Sigmoid colon (tissue), 4 donors: ENCODE results near the gene ATXN1.

Experiments used
- EP300 ChIP-seq, 4 donors: sonication (generic); formaldehyde crosslinking; IDR thresholded peaks; one replicate each; pipeline ENCODE4 v1.6.1; 2017; ENCODE audit warnings: antibody characterized with exemption in 4 of 4
- POLR2AphosphoS5 ChIP-seq, 4 donors: sonication (generic); formaldehyde crosslinking; IDR thresholded peaks; one replicate each; pipeline ENCODE4 v1.6.1; 2017; ENCODE audit warnings: antibody characterized with exemption in 4 of 4
- TF ChIP-seq, protein P1 (sequence below), 4 experiments: fragments of 450-650 bp in 3 of 4; fragments of 200-600 bp in 1 of 4; IDR thresholded peaks; one replicate each; pipeline ENCODE4 v1.5.1; 2016 to 2019; ENCODE audit warnings: antibody characterized with exemption in 4 of 4, mild to moderate bottlenecking in 3 of 4, moderate library complexity in 2 of 4

DNA sequence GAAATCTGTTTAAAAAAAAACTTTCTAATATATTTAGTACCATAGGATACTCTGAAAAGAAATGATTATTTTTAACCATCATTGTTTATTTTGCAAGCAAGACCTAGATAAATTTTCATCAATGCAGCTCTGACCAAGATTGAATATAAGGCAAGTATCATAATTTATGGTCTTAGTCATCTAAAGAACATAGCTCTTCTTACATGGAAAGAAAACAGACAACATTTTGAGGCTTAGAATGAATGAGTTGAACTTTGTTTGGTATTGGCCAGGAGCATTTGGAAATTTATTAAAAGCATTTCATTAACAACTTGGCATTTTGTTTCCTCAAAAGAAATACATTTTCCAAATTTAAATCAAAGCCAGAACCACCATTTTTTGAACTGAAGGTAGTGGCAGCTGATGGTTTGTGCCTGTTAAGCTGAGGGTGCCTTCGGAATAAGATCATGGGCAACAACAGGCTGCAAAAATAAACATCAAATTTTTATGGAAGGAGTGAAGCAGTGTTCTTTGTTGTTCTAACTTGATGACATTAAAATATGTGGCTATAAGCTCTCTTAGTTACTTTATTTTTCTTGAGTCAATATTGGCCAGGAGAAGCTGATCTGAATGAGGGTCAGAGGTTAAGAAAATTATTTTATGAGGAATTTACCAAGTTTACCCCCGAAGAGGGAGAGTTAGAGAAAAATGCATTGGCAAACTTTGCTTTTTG is 6.7 kb upstream of the ATXN1 start:
- TF ChIP-seq, protein P1, sequence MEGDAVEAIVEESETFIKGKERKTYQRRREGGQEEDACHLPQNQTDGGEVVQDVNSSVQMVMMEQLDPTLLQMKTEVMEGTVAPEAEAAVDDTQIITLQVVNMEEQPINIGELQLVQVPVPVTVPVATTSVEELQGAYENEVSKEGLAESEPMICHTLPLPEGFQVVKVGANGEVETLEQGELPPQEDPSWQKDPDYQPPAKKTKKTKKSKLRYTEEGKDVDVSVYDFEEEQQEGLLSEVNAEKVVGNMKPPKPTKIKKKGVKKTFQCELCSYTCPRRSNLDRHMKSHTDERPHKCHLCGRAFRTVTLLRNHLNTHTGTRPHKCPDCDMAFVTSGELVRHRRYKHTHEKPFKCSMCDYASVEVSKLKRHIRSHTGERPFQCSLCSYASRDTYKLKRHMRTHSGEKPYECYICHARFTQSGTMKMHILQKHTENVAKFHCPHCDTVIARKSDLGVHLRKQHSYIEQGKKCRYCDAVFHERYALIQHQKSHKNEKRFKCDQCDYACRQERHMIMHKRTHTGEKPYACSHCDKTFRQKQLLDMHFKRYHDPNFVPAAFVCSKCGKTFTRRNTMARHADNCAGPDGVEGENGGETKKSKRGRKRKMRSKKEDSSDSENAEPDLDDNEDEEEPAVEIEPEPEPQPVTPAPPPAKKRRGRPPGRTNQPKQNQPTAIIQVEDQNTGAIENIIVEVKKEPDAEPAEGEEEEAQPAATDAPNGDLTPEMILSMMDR (IDR thresholded peaks at IDR 0.05): no peak
- no peak for TF ChIP-seq EP300 (IDR thresholded peaks at IDR 0.05)
- no peak for TF ChIP-seq POLR2AphosphoS5 (IDR thresholded peaks at IDR 0.05)
